Activated CD8-positive, alpha-beta memory T cell treated with anti-CD3 and anti-CD28 coated beads, Interleukin-2, amount 10 ng/mL, durations not matched to agents 7 days and 5 days (primary cell): ENCODE results near the gene ZNF550. TPM values are rescaled to one million over a fixed set of nuclear protein-coding genes. Genes with fewer than 3 reads are reported as not detected.
A peak's percentile ranks its signal among the peaks of the same experiment; 100 is the strongest.
"Not testable (repeated sequence)": the region's sequence is repeated elsewhere in the genome, so short reads cannot be mapped to it uniquely, and the experiment has no call there.

ENCODE experiments used
- ATAC-seq: fragments of 150-1000 bp; cut with Tn5 transposase; one replicate; pipeline ENCODE4 v1.10.0; 2021; ENCODE audit warnings: moderate library complexity
- CTCF ChIA-PET: fragments of 350-600 bp; sonication (Branson Sonifier 250); formaldehyde crosslinking; loops from one replicate; lab custom pipeline; 2021; ENCODE audit warnings: antibody characterized with exemption; lab: Charles Lee
- DNase-seq: peaks from one replicate; pipeline ENCODE4 v3.0.0-alpha.2; 2020
- H3K27ac Mint-ChIP-seq: one replicate; pipeline ENCODE4 v1.8.0; 2021; ENCODE audit warnings: mild to moderate bottlenecking, mixed read lengths
- H3K27me3 Mint-ChIP-seq: one replicate; pipeline ENCODE4 v1.8.0; 2021; ENCODE audit warnings: mixed read lengths
- H3K36me3 Mint-ChIP-seq: one replicate; pipeline ENCODE4 v1.8.0; 2021; ENCODE audit warnings: mild to moderate bottlenecking, mixed read lengths
- H3K4me1 Mint-ChIP-seq: one replicate; pipeline ENCODE4 v1.8.0; 2021; ENCODE audit warnings: mixed read lengths
- H3K4me3 Mint-ChIP-seq: one replicate; pipeline ENCODE4 v1.8.0; 2021; ENCODE audit warnings: mild to moderate bottlenecking, moderate library complexity, mixed read lengths
- H3K9me3 Mint-ChIP-seq: one replicate; pipeline ENCODE4 v1.8.0; 2022; ENCODE audit warnings: low read depth, mixed read lengths
- total RNA-seq, 2 experiments: library from RNA; stranded (reverse); gene quantifications; one replicate each; pipeline ENCODE4 v1.2.3, GENCODE V29; 2021

Gene ZNF550
- total RNA-seq, 2 experiments from 2014 or later = 13.7 to 14.2 TPM

DNA sequence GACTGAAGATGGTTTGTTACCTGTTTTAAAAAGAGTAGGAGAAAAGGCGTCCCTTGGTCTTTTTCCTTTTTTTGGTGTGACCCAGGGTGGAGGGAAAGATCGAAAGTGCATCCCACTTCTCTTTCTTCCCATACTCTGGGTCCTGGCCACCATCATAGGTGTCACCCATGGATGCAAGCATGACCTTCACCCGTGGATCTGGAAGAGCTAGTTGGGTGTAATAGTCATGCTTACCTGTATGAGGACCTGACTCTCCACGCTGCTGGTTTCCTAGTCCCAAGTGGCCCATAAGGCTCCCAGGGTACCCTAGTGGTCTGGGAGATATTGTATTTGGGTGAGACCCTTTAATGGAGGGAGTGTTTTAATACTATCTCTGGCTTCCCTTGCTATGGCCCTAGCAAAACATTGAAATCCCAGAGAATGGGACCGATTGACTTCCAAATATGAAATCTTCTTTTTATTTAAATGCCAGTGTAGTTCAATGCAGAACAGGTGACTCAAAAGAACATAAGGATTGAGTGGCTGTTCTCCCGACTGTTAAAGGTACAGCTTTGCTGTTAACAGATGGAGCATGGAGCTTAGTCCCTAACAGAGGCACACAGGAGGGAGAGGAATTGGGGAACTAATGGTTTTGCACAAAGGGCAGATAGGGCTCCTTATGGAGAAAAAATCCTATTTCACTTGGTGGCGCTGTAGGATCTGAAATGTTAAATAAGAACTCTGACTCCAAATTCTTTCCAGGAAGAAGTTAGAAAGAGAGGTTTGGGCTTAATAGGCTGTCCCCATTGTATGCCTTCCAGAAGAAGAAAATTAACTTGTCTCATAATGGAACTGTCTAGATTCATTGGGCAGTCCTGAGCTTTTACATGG is 7.0 kb upstream of the ZNF550 start:
- H3K4me3 Mint-ChIP-seq = no peak overlapping the region
- ATAC-seq = no peak
- peaks cover 40% of the 10 kb centered on the region for H3K9me3 Mint-ChIP-seq
- no peak overlapping the region for H3K27ac Mint-ChIP-seq
- CTCF ChIA-PET = no interaction called here
- DNase-seq = peak; percentile 34
- no peaks in the 10 kb centered on the region for H3K27me3 Mint-ChIP-seq
- peaks cover 16% of the 10 kb centered on the region for H3K36me3 Mint-ChIP-seq
- H3K4me1 Mint-ChIP-seq = no peaks in the 10 kb centered on the region

DNA sequence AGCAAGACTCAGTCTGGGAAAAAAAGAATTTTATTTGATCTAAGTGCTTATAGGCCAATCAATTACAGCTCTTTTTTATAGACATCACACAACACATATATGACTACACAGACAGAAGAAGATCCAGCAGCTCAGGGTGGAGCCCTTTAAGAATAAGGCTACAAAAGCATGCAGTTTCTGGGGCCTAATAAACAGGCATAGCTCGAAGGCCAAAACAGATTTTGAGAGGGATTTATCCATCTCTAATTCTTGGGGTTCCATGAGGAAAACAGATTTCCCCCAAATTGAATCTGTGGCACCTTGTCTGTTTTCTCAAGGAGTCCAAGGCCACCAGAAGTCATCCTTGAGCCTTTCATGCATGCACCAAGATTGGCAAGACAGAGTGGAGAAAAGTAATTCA is 3.9 kb upstream of the ZNF550 start:
- no peaks in the 10 kb centered on the region for H3K27me3 Mint-ChIP-seq
- ATAC-seq (no peak), DNase-seq (no peak)
- no peak overlapping the region for H3K4me3 Mint-ChIP-seq
- H3K36me3 Mint-ChIP-seq = peaks cover 19% of the 10 kb centered on the region
- CTCF ChIA-PET = no interaction called here
- peaks cover 32% of the 10 kb centered on the region for H3K9me3 Mint-ChIP-seq
- peaks cover 16% of the 10 kb centered on the region for H3K4me1 Mint-ChIP-seq
- no peak overlapping the region for H3K27ac Mint-ChIP-seq

DNA sequence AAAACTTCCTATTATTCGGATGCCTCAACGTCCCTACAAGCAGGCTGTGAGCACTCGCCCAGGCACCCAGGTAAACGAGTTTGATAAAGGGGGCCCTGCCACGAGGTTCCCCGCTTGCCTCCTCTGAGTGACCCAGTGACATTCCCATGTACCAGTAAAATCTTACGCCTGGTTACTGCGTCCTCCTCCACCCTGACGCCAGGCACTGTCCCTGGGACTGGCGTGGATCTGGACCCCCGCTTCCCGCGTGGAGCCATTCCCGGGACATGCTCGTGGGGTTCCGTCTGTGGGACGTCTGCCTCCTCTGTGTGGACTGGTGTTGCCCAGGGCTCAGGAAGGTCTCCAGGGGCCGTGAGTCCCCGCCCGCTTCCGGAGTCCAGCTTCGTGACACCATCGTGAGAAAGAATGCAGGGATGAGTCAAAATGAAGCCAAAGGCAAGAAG is 407 bp upstream of the ZNF550 start:
- peak overlapping the region; percentile 93 for H3K4me3 Mint-ChIP-seq

DNA sequence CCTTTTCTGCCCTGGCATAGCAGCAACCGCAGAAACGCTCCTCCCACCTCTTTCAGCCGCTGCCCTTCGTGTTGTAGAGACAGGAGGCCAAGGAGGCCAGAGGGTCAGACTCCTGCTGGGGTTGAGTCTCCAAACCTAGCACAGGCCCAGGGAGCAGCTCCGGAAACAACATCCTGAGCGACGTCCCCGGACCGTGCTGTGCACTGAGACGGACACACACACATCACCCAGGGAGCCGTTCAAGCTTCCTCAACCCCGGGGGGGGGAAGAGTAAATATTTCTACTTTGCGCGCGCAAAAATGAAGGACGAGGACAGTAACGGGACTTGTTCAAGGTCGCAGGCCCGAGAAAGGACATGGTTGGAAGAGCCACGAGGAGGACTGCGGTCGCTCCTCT is 657 bp downstream of the ZNF550 start:
- peak overlapping the region; percentile 90 for H3K27ac Mint-ChIP-seq
- peaks cover 29% of the 10 kb centered on the region for H3K9me3 Mint-ChIP-seq
- peak overlapping the region; percentile 93 for H3K4me3 Mint-ChIP-seq
- no peaks in the 10 kb centered on the region for H3K27me3 Mint-ChIP-seq
- peak; percentile 43 for DNase-seq
- CTCF ChIA-PET = no interaction called here
- peak; percentile 33 for ATAC-seq
- peaks cover 56% of the 10 kb centered on the region for H3K36me3 Mint-ChIP-seq
- H3K4me1 Mint-ChIP-seq = peaks cover 25% of the 10 kb centered on the region

More for the DNA sequence above, 407 bp upstream of the ZNF550 start:
- Mint-ChIP-seq H3K4me1 (peaks cover 25% of the 10 kb centered on the region), H3K36me3 (peaks cover 45% of the 10 kb centered on the region), H3K27ac (peak overlapping the region; percentile 90), H3K9me3 (peaks cover 25% of the 10 kb centered on the region), H3K27me3 (no peaks in the 10 kb centered on the region)
- ATAC-seq (no peak), DNase-seq (no peak)
- CTCF ChIA-PET = no interaction called here

DNA sequence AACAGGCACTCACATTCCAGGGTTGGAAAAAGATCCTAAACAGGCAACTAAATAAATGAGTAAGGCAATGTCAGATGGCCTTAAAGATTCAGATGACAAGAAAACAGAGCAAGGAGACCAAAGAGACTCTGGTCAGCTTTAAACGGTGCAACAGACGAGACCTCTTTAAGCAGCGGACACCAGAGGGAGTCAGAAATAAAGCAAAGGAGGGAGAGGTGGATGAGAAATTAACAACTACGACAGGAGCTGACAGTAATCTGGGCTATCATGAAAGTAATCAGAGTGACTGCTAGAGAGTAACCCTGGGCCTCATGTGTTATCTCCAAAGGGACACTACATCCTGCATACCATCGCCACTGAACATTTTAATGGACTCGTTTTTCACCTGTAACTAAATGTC is 1.1 kb downstream of the ZNF550 start:
- peak overlapping the region; percentile 93 for H3K4me3 Mint-ChIP-seq
- H3K9me3 Mint-ChIP-seq = peaks cover 27% of the 10 kb centered on the region
- peaks cover 25% of the 10 kb centered on the region for H3K4me1 Mint-ChIP-seq
- CTCF ChIA-PET = no interaction called here
- H3K27me3 Mint-ChIP-seq = no peaks in the 10 kb centered on the region
- peaks cover 61% of the 10 kb centered on the region for H3K36me3 Mint-ChIP-seq
- ATAC-seq (no peak), DNase-seq (no peak)
- peak overlapping the region; percentile 90 for H3K27ac Mint-ChIP-seq

DNA sequence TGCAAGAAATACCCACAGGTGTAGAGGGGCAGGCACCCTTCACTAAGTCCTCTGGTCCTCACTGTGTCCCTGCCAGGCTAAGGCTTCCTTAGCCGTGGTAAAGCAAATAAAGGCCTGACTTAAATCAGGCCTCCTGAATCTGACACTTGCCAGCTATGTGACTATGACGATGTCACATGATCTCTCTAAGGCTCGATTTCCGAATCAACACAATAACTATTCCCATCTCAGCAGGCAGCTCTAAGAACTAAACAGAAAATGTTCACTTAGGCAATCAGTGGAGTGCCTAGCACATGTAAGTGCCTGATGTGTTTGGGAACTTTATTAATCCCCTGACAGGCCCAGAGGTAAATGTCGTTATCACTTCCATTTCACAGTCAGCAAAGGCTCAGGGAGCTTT is 2.0 kb downstream of the ZNF550 start:
- ATAC-seq (no peak), DNase-seq (no peak)
- CTCF ChIA-PET = no interaction called here
- Mint-ChIP-seq H3K4me1 (peaks cover 25% of the 10 kb centered on the region), H3K27ac (no peak overlapping the region), H3K27me3 (no peaks in the 10 kb centered on the region), H3K4me3 (no peak overlapping the region), H3K9me3 (peaks cover 26% of the 10 kb centered on the region), H3K36me3 (peaks cover 69% of the 10 kb centered on the region)

DNA sequence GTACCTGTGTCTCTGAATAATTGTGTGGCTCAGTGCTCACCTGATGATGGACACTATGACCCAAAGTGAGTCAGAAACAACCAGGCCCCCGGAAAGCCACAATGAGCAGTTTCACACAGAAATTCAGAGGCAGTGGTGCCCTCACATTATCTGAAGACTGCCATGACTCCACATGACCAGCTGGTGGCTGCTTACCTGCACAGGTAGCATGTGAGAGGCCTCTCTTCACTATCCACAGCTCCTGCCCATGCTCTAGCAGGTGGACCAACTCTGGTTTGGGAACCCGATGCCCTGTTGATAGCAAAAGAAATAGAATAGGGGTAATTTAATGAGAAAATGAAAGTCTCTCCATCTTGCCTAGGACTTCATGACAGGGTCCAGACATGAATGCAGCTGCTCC is 7.2 kb downstream of the ZNF550 start:
- H3K4me1 Mint-ChIP-seq = no peaks in the 10 kb centered on the region
- H3K4me3 Mint-ChIP-seq = no peak overlapping the region
- ATAC-seq = no peak
- peaks cover 57% of the 10 kb centered on the region for H3K9me3 Mint-ChIP-seq
- H3K36me3 Mint-ChIP-seq = peaks cover 96% of the 10 kb centered on the region
- no peaks in the 10 kb centered on the region for H3K27me3 Mint-ChIP-seq
- no peak for DNase-seq
- CTCF ChIA-PET = no interaction called here
- H3K27ac Mint-ChIP-seq = no peak overlapping the region

DNA sequence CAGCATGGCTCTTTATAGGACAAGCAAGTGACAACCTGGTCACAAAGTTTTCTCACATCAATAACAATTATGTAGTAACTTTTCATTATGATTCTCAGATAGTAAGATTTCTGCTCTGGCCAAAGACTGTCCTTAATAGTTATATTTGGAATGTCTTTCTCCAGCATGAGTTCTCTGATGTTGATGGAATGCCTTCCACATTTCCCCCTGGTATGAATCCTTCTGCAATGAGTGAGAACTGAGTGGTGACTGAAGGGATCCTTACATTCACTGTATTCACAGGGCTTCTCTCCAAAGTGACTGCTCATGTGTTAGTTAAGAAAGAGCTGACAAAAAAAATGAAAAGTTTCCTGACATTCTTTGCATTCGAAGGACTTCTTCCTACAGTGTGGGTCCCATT is 13.2 kb downstream of the ZNF550 start:
- no peak overlapping the region for H3K4me3 Mint-ChIP-seq
- no peak for ATAC-seq
- H3K27me3 Mint-ChIP-seq = no peaks in the 10 kb centered on the region
- no peaks in the 10 kb centered on the region for H3K4me1 Mint-ChIP-seq
- peaks cover 57% of the 10 kb centered on the region for H3K9me3 Mint-ChIP-seq
- peaks cover 93% of the 10 kb centered on the region for H3K36me3 Mint-ChIP-seq
- no peak for DNase-seq
- no peak overlapping the region for H3K27ac Mint-ChIP-seq
- CTCF ChIA-PET = no interaction called here

DNA sequence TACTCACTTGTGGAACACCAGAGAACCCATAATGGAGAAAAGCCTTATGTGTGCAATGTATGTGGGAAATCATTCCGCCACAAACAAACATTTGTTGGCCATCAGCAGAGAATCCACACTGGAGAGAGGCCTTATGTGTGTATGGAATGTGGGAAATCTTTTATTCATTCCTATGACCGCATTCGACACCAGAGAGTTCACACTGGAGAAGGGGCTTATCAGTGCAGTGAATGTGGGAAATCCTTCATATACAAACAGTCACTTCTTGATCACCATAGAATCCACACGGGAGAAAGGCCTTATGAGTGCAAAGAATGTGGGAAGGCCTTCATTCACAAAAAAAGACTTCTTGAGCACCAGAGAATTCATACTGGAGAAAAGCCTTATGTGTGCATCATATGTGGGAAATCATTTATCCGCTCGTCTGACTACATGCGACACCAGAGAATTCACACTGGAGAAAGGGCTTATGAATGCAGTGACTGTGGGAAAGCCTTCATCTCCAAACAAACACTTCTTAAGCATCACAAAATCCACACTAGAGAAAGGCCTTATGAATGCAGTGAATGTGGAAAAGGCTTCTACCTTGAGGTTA is 21.6 kb downstream of the ZNF550 start:
- Mint-ChIP-seq H3K9me3 (peaks cover 58% of the 10 kb centered on the region), H3K4me3 (no peak overlapping the region), H3K27ac (no peak overlapping the region), H3K27me3 (no peaks in the 10 kb centered on the region), H3K36me3 (peaks cover 92% of the 10 kb centered on the region), H3K4me1 (no peaks in the 10 kb centered on the region)
- DNase-seq (no peak), ATAC-seq (no peak)
- CTCF ChIA-PET = no interaction called here

DNA sequence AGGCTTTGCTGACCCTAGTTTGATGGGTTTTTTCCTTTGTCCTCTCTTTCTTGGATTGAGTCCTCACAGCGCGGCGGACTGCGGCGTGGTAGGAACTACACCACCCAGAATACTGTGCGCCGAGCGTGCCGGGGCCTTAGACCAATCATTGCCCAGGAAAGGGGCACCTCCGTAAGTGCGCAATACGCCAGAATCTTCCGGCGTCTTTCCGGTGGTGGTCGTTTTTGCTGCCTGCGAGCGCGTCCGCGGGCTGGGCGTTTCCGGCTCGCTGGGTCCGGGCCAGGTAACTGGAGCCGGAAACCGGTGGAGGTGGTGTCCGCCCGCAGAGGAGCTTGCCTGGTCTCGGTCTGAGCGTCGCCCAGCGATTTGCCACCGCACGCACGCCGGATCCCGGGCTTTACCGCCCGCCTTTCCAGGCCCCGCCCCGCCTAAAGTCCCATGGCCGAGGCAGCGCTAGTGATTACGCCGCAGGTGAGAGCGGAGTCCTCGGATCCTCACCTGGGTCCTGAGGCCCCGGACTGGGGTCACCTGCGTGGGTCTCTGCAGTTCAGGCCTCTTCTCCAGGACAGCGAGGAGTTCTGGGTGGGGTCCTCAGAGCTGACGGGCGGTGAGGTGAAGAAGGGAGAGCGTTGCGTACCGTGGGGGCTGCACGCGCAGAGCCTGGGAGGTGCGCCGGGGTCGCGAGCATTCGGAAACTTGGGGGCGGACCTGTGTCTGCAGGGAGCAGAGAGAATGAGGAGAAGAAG is 32.4 kb downstream of the ZNF550 start, which contains the start of gene ZNF549:
Gene ZNF549, plus strand, starts transcription at position 221 of the 746 bp plus-strand sequence. Its CDS starts 218 bp downstream, at position 439.
- Mint-ChIP-seq H3K36me3 (peaks cover 42% of the 10 kb centered on the region), H3K9me3 (peaks cover 26% of the 10 kb centered on the region), H3K4me1 (peaks cover 17% of the 10 kb centered on the region), H3K4me3 (peak within 1 kb of the TSS; percentile 94), H3K27me3 (no peaks in the 10 kb centered on the region), H3K27ac (peak within 1 kb of the TSS; percentile 88)
- CTCF ChIA-PET = no interaction called here
- ATAC-seq (peak; percentile 99), DNase-seq (peak; percentile 95)

DNA sequence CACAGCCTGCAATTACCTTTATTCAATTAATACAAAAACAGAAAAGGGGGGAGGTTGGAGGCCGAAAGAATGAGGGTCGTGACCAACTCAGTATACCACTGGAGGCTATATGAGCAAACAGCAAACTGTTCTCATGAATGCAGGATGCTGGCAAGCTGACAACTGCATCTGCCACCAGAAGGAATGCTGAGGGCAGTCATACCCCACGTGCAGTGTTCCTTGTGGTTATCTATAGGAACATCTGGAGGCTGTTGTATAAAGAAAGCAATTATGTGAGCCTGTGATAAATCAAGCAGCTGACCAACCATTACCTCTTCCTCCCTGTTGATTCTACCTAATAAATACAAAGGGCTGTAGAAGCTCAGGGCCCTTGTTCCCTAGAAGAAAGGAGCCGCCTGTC is 41.6 kb downstream of the ZNF550 start:
- H3K27me3 Mint-ChIP-seq, H3K27ac Mint-ChIP-seq, H3K4me1 Mint-ChIP-seq, CTCF ChIA-PET, DNase-seq, H3K4me3 Mint-ChIP-seq, ATAC-seq: not testable (repeated sequence)
- peaks cover 43% of the 10 kb centered on the region for H3K36me3 Mint-ChIP-seq
- peaks cover 37% of the 10 kb centered on the region for H3K9me3 Mint-ChIP-seq

DNA sequence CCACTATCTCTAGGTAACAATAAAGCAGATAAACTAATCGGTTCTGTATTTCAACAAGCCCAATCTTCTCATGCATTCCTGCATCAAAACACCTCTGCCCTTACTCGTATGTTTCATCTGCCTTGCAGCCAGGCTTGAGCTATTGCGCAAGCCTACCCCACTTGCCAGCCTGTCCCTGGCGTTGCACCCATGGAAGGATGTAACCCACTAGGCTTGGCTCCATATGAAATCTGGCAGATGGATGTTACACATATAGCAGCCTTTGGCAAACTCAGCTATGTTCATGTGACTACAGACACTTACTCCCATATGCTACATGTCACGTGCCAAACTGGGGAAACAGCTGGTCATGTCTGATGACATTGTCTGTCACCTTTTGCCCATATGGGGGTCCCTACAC is 44.4 kb downstream of the ZNF550 start:
- H3K4me3 Mint-ChIP-seq = no peak overlapping the region
- CTCF ChIA-PET = no interaction called here
- H3K36me3 Mint-ChIP-seq = peaks cover 56% of the 10 kb centered on the region
- H3K9me3 Mint-ChIP-seq = peaks cover 45% of the 10 kb centered on the region
- H3K4me1 Mint-ChIP-seq = no peaks in the 10 kb centered on the region
- no peak for DNase-seq
- no peak overlapping the region for H3K27ac Mint-ChIP-seq
- ATAC-seq = no peak
- no peaks in the 10 kb centered on the region for H3K27me3 Mint-ChIP-seq

DNA sequence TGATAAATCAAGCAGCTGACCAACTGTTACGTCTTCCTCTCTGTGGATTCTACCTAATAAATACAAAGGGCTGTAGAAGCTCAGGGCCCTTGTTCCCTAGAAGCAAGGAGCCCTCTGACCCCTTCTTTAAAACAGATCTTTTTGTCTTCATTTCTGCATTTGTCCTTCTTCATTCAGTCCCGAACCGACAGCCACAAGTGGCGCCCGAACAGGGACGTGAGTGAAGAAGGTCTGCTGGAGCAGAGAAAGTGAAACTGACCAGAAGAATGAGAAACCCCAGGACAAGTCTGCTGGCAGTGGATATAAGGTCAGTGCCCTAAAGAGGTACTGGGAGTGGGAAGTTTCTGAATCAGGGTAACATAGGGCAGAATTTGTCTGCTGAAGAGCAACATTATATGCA is 46.8 kb downstream of the ZNF550 start:
- H3K27ac Mint-ChIP-seq = no peak overlapping the region
- H3K27me3 Mint-ChIP-seq = no peaks in the 10 kb centered on the region
- H3K36me3 Mint-ChIP-seq = peaks cover 66% of the 10 kb centered on the region
- H3K9me3 Mint-ChIP-seq = peaks cover 55% of the 10 kb centered on the region
- ATAC-seq (no peak), DNase-seq (no peak)
- no peaks in the 10 kb centered on the region for H3K4me1 Mint-ChIP-seq
- CTCF ChIA-PET = no interaction called here
- H3K4me3 Mint-ChIP-seq = no peak overlapping the region
